ENCODE data around the gene GAD2.
A peak's percentile ranks its signal among the peaks of the same experiment; 100 is the strongest.

The GAD2 gene

GRCh38 chr10:26214551-26215395 is 1.8 kb upstream of the GAD2 start:
- Mint-ChIP-seq H3K4me1 (ENCODE audit: low read depth) (peaks cover 12% of the 10 kb centered on the region), H3K36me3 (ENCODE audit: low read depth) (no peaks in the 10 kb centered on the region), H3K27me3 (ENCODE audit: low read depth) (peaks cover 73% of the 10 kb centered on the region), H3K4me3 (no peak overlapping the region), H3K9me3 (no peaks in the 10 kb centered on the region), H3K27ac (no peak overlapping the region)
- DNase-seq (ENCODE audit: low spot score) = no peak

GRCh38 chr10:26215396-26215934 is 1.1 kb upstream of the GAD2 start:
- Mint-ChIP-seq H3K9me3 (no peaks in the 10 kb centered on the region), H3K27ac (peak overlapping the region; percentile 3), H3K4me3 (peak overlapping the region; percentile 14), H3K27me3 (ENCODE audit: low read depth) (peaks cover 80% of the 10 kb centered on the region), H3K36me3 (ENCODE audit: low read depth) (no peaks in the 10 kb centered on the region), H3K4me1 (ENCODE audit: low read depth) (peaks cover 12% of the 10 kb centered on the region)
- no peak for DNase-seq (ENCODE audit: low spot score)

DNA sequence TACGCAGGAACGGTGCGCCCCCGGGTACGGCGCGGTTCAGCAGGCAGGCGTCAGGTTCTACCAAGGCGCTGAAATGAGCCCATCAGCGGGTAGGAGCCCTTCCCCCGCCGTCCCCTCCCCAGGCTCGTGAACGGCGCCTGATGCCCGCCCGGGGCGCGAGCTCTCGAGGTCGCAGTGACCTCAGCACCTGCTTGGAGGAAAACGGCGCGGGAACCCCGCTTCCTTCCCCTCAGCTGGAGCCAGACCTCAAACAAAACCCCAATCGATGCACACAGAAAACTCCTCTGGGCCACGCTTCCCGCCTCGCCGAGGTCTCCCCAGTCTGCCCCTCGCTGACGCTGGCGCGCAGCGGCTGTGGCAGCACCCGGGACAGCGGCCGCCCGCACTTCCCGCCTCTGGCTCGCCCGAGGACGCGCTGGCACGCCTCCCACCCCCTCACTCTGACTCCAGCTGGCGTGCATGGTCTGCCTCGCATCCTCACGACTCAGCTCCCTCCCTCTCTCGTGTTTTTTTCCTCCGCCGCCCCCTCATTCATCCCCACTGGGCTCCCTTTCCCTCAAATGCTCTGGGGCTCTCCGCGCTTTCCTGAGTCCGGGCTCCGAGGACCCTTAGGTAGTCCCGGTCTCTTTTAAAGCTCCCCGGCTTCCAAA is 514 bp upstream of the GAD2 start:
- Mint-ChIP-seq H3K4me3 (no peak overlapping the region), H3K27ac (peak overlapping the region; percentile 26), H3K4me1 (ENCODE audit: low read depth) (peaks cover 12% of the 10 kb centered on the region), H3K27me3 (ENCODE audit: low read depth) (peaks cover 86% of the 10 kb centered on the region), H3K9me3 (no peaks in the 10 kb centered on the region), H3K36me3 (ENCODE audit: low read depth) (no peaks in the 10 kb centered on the region)
- DNase-seq (ENCODE audit: low spot score) = peak; percentile 26

- H3K36me3 Mint-ChIP-seq (ENCODE audit: low read depth) = no peaks in the 10 kb centered on the region
- peak overlapping the region; percentile 46 for H3K4me3 Mint-ChIP-seq
- peaks cover 91% of the 10 kb centered on the region for H3K27me3 Mint-ChIP-seq (ENCODE audit: low read depth)
- no peak for DNase-seq (ENCODE audit: low spot score)
- H3K4me1 Mint-ChIP-seq (ENCODE audit: low read depth) = peaks cover 12% of the 10 kb centered on the region
- H3K9me3 Mint-ChIP-seq = no peaks in the 10 kb centered on the region
- no peak overlapping the region for H3K27ac Mint-ChIP-seq
Measured at GRCh38 chr10:26217396-26218086, 967 bp downstream of the GAD2 start.

GRCh38 chr10:26219676-26220075 is 3.1 kb downstream of the GAD2 start:
- no peaks in the 10 kb centered on the region for H3K9me3 Mint-ChIP-seq
- peaks cover 12% of the 10 kb centered on the region for H3K4me1 Mint-ChIP-seq (ENCODE audit: low read depth)
- no peak for DNase-seq (ENCODE audit: low spot score)
- peaks cover 81% of the 10 kb centered on the region for H3K27me3 Mint-ChIP-seq (ENCODE audit: low read depth)
- no peak overlapping the region for H3K27ac Mint-ChIP-seq
- no peaks in the 10 kb centered on the region for H3K36me3 Mint-ChIP-seq (ENCODE audit: low read depth)
- no peak overlapping the region for H3K4me3 Mint-ChIP-seq

DNA sequence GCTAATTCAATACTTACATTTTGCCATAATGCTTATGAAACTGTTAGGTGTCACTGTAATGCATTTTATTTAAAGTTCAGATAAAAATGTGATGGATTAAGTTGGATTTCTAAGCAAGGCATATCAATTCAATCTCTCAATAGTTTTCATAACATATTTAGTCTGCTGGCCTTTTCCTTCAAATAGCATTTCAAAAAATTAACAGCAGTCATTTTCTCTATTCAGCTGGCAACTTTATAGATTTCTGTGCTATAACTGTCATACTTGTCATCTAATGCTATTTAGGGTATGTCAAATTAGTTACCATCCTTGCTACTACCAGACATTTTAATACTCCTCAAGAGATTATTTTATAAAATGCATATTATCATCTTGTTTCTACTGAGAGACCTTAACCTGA is 4.3 kb downstream of the GAD2 start:
- H3K27me3 Mint-ChIP-seq (ENCODE audit: low read depth) = peaks cover 74% of the 10 kb centered on the region
- no peaks in the 10 kb centered on the region for H3K36me3 Mint-ChIP-seq (ENCODE audit: low read depth)
- peaks cover 9% of the 10 kb centered on the region for H3K4me1 Mint-ChIP-seq (ENCODE audit: low read depth)
- no peaks in the 10 kb centered on the region for H3K9me3 Mint-ChIP-seq
- no peak overlapping the region for H3K27ac Mint-ChIP-seq
- H3K4me3 Mint-ChIP-seq = no peak overlapping the region
- DNase-seq (ENCODE audit: low spot score) = no peak

- Mint-ChIP-seq H3K9me3 (no peaks in the 10 kb centered on the region), H3K36me3 (ENCODE audit: low read depth) (no peaks in the 10 kb centered on the region), H3K27me3 (ENCODE audit: low read depth) (peaks cover 68% of the 10 kb centered on the region), H3K27ac (no peak overlapping the region), H3K4me3 (no peak overlapping the region), H3K4me1 (ENCODE audit: low read depth) (peaks cover 9% of the 10 kb centered on the region)
- DNase-seq (ENCODE audit: low spot score) = no peak
Measured at GRCh38 chr10:26221541-26221940, 5.0 kb downstream of the GAD2 start.

- Mint-ChIP-seq H3K36me3 (ENCODE audit: low read depth) (no peaks in the 10 kb centered on the region), H3K27ac (no peak overlapping the region), H3K9me3 (no peaks in the 10 kb centered on the region), H3K4me1 (ENCODE audit: low read depth) (peaks cover 3% of the 10 kb centered on the region), H3K4me3 (no peak overlapping the region), H3K27me3 (ENCODE audit: low read depth) (peaks cover 58% of the 10 kb centered on the region)
- DNase-seq (ENCODE audit: low spot score) = no peak
Measured at GRCh38 chr10:26222563-26222962, 6.0 kb downstream of the GAD2 start.

DNA sequence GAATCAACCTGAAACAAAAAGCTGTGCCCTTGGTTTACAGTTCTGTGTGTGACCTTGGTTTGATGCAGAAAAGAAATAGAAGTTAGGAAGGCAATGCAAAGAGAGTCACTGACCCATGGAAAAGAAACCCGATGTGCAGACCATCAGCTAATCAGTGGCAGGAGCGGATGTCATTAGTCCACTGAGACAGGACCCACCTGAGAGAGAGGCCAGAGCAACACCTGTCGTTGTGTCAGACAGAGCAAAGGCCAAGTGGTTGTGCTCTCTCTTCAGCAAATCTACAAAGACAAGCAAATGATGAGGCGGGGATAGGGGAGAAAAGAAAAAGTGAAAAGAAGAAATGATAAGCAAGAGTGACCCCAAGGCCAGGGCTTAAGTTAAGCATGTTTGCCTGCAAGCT is 8.7 kb downstream of the GAD2 start:
- no peak overlapping the region for H3K4me3 Mint-ChIP-seq
- no peak overlapping the region for H3K27ac Mint-ChIP-seq
- H3K27me3 Mint-ChIP-seq (ENCODE audit: low read depth) = peaks cover 36% of the 10 kb centered on the region

DNA sequence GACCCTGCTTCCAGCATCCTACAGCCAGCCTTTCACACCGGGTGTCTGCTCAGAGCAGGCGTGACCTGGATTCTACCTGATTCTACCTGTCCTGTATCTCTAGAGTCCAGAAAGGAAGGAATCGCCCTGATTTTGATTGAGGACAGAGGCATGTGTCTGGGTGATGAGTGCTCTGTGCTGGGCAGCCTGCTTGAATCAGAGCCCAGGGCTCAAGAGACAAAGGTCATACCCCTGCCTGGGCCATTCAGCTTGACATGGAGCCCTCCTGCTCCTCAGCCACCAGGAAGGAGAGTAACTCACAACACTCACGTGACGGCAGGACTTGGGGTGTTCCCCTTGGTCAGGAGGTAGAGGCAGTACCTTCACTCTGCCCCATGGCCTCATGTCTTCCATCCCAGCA is 11.2 kb downstream of the GAD2 start:
- H3K9me3 Mint-ChIP-seq = no peaks in the 10 kb centered on the region
- no peak for DNase-seq (ENCODE audit: low spot score)

More for the DNA sequence above, 8.7 kb downstream of the GAD2 start:
- no peak for DNase-seq (ENCODE audit: low spot score)
- Mint-ChIP-seq H3K9me3 (no peaks in the 10 kb centered on the region), H3K4me1 (ENCODE audit: low read depth) (no peaks in the 10 kb centered on the region), H3K36me3 (ENCODE audit: low read depth) (no peaks in the 10 kb centered on the region)

GRCh38 chr10:26232174-26232573 is 15.6 kb downstream of the GAD2 start:
- no peak for DNase-seq (ENCODE audit: low spot score)
- peaks cover 2% of the 10 kb centered on the region for H3K27me3 Mint-ChIP-seq (ENCODE audit: low read depth)
- H3K9me3 Mint-ChIP-seq = no peaks in the 10 kb centered on the region
- H3K27ac Mint-ChIP-seq = no peak overlapping the region
- H3K36me3 Mint-ChIP-seq (ENCODE audit: low read depth) = no peaks in the 10 kb centered on the region
- H3K4me1 Mint-ChIP-seq (ENCODE audit: low read depth) = no peaks in the 10 kb centered on the region
- H3K4me3 Mint-ChIP-seq = no peak overlapping the region

More for the DNA sequence above, 11.2 kb downstream of the GAD2 start:
- no peak overlapping the region for H3K27ac Mint-ChIP-seq
- H3K4me1 Mint-ChIP-seq (ENCODE audit: low read depth) = no peaks in the 10 kb centered on the region
- H3K27me3 Mint-ChIP-seq (ENCODE audit: low read depth) = peaks cover 13% of the 10 kb centered on the region
- no peak overlapping the region for H3K4me3 Mint-ChIP-seq
- H3K36me3 Mint-ChIP-seq (ENCODE audit: low read depth) = no peaks in the 10 kb centered on the region

- no peak for DNase-seq (ENCODE audit: low spot score)
- peaks cover 6% of the 10 kb centered on the region for H3K27me3 Mint-ChIP-seq (ENCODE audit: low read depth)
- H3K4me1 Mint-ChIP-seq (ENCODE audit: low read depth) = no peaks in the 10 kb centered on the region
- H3K9me3 Mint-ChIP-seq = no peaks in the 10 kb centered on the region
- H3K36me3 Mint-ChIP-seq (ENCODE audit: low read depth) = no peaks in the 10 kb centered on the region
- no peak overlapping the region for H3K27ac Mint-ChIP-seq
- H3K4me3 Mint-ChIP-seq = no peak overlapping the region
Measured at GRCh38 chr10:26235761-26236160, 19.2 kb downstream of the GAD2 start.

DNA sequence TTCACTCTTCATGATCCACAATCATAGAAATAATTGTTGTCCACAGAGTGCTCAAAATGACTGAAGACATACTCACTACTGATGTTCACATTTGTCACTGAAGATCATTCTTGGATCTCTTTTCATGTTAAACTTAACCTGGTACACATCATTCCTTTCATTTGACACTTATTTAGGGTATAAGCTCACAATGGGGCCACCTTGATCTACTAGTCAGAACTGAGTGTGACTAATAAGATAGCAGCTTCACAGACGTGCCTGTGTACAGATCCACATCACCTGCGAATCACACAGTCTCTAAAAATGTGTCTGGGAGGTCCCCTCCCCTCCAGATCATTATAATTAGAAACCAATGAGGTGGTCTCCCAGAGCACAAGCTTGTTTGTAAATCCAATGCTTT is 21.8 kb downstream of the GAD2 start:
- Mint-ChIP-seq H3K27me3 (ENCODE audit: low read depth) (peaks cover 13% of the 10 kb centered on the region), H3K36me3 (ENCODE audit: low read depth) (no peaks in the 10 kb centered on the region), H3K4me1 (ENCODE audit: low read depth) (no peaks in the 10 kb centered on the region), H3K27ac (no peak overlapping the region), H3K4me3 (no peak overlapping the region), H3K9me3 (no peaks in the 10 kb centered on the region)
- no peak for DNase-seq (ENCODE audit: low spot score)

All from T-helper 2 cell treated with Interferon-gamma antibody and Interleukin-4, amounts not matched to agents 5 μg/mL and 100 μg/mL, for 36 hours (primary cell).